OCI-LY7 (cell line): ENCODE measurements around the gene KHDRBS1. TPM values are rescaled to one million over a fixed set of nuclear protein-coding genes. Genes with fewer than 3 reads are reported as not detected.

Experiments used
- BruUV-seq: library from RNA; stranded (reverse); fragments of 400-500 nt; replicated peaks from 2 replicates; lab custom pipeline; 2021; lab: Mats Ljungman, UMichigan
- CTCF ChIA-PET: fragments of 300-600 bp; sonication (Branson Sonifier 250); formaldehyde crosslinking; loops from one replicate; lab custom pipeline; 2022; ENCODE audit warnings: antibody characterized with exemption; ENCODE audit not compliant: unreplicated experiment; lab: Charles Lee
- POLR2A ChIA-PET: fragments of 300-600 bp; sonication (Branson Sonifier 250); formaldehyde crosslinking; loops from one replicate; lab custom pipeline; 2022; ENCODE audit warnings: antibody characterized with exemption; lab: Charles Lee
- DNase-seq: peaks from one replicate; pipeline ENCODE4 v3.0.0-alpha.2; 2015; ENCODE audit warnings: low spot score
- H2AFZ ChIP-seq: fragments of 200-600 bp; sonication (generic), shearing (Covaris generic); 2 replicates; pipeline ENCODE4 v1.6.1; 2014; ENCODE audit warnings: mild to moderate bottlenecking, antibody characterized with exemption, low read length, moderate library complexity
- H3K27ac ChIP-seq: fragments of 200-600 bp; sonication (generic); 2 replicates; pipeline ENCODE4 v1.5.1; 2014; ENCODE audit warnings: mixed run types, low read depth, mild to moderate bottlenecking, moderate library complexity, low read length, inconsistent platforms; ENCODE audit not compliant: poor library complexity, severe bottlenecking
- H3K36me3 ChIP-seq: fragments of 200-600 bp; sonication (generic); 2 replicates; pipeline ENCODE4 v1.6.1; 2014; ENCODE audit warnings: mild to moderate bottlenecking, antibody characterized with exemption, low read length, moderate library complexity, mixed read lengths; ENCODE audit not compliant: insufficient read depth
- H3K4me1 ChIP-seq: fragments of 200-600 bp; sonication (generic); 2 replicates; pipeline ENCODE4 v1.5.1; 2014; ENCODE audit warnings: mild to moderate bottlenecking, low read length; ENCODE audit not compliant: insufficient read depth, poor library complexity, severe bottlenecking
- H3K4me2 ChIP-seq: fragments of 200-600 bp; sonication (generic); 2 replicates; pipeline ENCODE4 v1.6.1; 2014; ENCODE audit warnings: mild to moderate bottlenecking, low read length
- H3K4me3 ChIP-seq: fragments of 200-600 bp; sonication (generic); 2 replicates; pipeline ENCODE4 v1.5.1; 2014; ENCODE audit warnings: mild to moderate bottlenecking, low read depth, low read length; ENCODE audit not compliant: poor library complexity, severe bottlenecking
- H3K79me2 ChIP-seq: fragments of 200-600 bp; sonication (generic); 2 replicates; pipeline ENCODE4 v1.6.1; 2016; ENCODE audit warnings: low read depth, mild to moderate bottlenecking, low read length, moderate library complexity, mixed read lengths; ENCODE audit not compliant: insufficient read depth
- H3K9me2 ChIP-seq: fragments of 200-600 bp; sonication (generic); 2 replicates; pipeline ENCODE4 v1.6.1; 2016; ENCODE audit warnings: mild to moderate bottlenecking, low read length, mixed read lengths; ENCODE audit not compliant: insufficient read depth
- H3K9me3 ChIP-seq: fragments of 200-600 bp; sonication (generic); 2 replicates; pipeline ENCODE4 v1.6.1; 2014; ENCODE audit warnings: mild to moderate bottlenecking, mixed run types, low read length, mixed read lengths
- H4K20me1 ChIP-seq: fragments of 200-600 bp; sonication (generic); 2 replicates; pipeline ENCODE4 v1.6.1; 2014; ENCODE audit warnings: mild to moderate bottlenecking, antibody characterized with exemption, low read length, moderate library complexity, mixed read lengths; ENCODE audit not compliant: insufficient read depth
- CTCF ChIP-seq: fragments of 200-600 bp; sonication (generic); conservative IDR thresholded peaks from 2 replicates; pipeline ENCODE4 v1.5.1; 2014; ENCODE audit warnings: mild to moderate bottlenecking, antibody characterized with exemption, low read length, moderate library complexity, mixed read lengths
- EZH2phosphoT487 ChIP-seq: fragments of 200-600 bp; sonication (generic); IDR thresholded peaks from 2 replicates; pipeline ENCODE4 v1.6.1; 2018; ENCODE audit warnings: low read depth, borderline replicate concordance, mild to moderate bottlenecking, mixed run types, antibody characterized with exemption, low read length, moderate library complexity, mixed read lengths
- intact Hi-C: fragments of 100-400 bp; cut with micrococcal nuclease; formaldehyde crosslinking; loops from one replicate; pipeline ENCODE4 v1.10.0; 2022; ENCODE audit not compliant: unreplicated experiment
- total RNA-seq, 2 experiments: library from RNA; depleted of rRNA in 1 of 2; stranded (reverse); fragments of >200 nt in 1 of 2; shearing (Covaris generic) in 1 of 2; gene quantifications; 2 replicates each; pipeline ENCODE4 v1.2.3, GENCODE V29; 2014 to 2022

KHDRBS1 gene
- total RNA-seq, 2 experiments from 2014 or later = 87.7 to 200 TPM

- TF ChIP-seq CTCF (no peak), EZH2phosphoT487 (no peak)
- BruUV-seq = TSS peak; percentile 49
- Histone ChIP-seq H4K20me1 (peaks cover 27% of the 10 kb centered on the region; the same call in 1 of the 2 replicates), H3K4me3 (no peak overlapping the region), H3K27ac (no peak overlapping the region), H3K79me2 (peaks cover 99% of the 10 kb centered on the region), H3K9me2 (no peaks in the 10 kb centered on the region), H3K36me3 (peaks cover 89% of the 10 kb centered on the region), H3K4me2 (no peak overlapping the region), H2AFZ (no peak overlapping the region), H3K9me3 (peaks cover 4% of the 10 kb centered on the region; the same call in 1 of the 2 replicates), H3K4me1 (peaks cover 46% of the 10 kb centered on the region)
- CTCF ChIA-PET = no interaction called here
- intact Hi-C loops = no loop called here
- POLR2A ChIA-PET = interaction anchor here (0.5 to 1.3 kb wide), 10 partner anchors 9 to 186 kb away, joined by 3 to 5 read pairs (median 3); partner anchors contain the start of gene KHDRBS1
- DNase-seq = no peak
Measured at GRCh38 chr1:32023351-32023750, 9.7 kb downstream of the KHDRBS1 start.

GRCh38 chr1:32025515-32025914, 11.8 kb downstream of the KHDRBS1 start:
- BruUV-seq = no TSS peak
- H3K27ac ChIP-seq = no peak overlapping the region
- intact Hi-C loops = no loop called here
- DNase-seq = no peak
- H2AFZ ChIP-seq = no peak overlapping the region
- POLR2A ChIA-PET = interaction anchor here (1.3 kb wide), 1 partner anchor 10 kb away, joined by 11 read pairs; no protein-coding TSS in a partner anchor
- peaks cover 99% of the 10 kb centered on the region for H3K79me2 ChIP-seq
- H3K9me3 ChIP-seq = peaks cover 4% of the 10 kb centered on the region; the same call in 1 of the 2 replicates
- H3K4me3 ChIP-seq = no peak overlapping the region
- H3K36me3 ChIP-seq = peaks cover 89% of the 10 kb centered on the region
- no peak overlapping the region for H3K4me2 ChIP-seq
- peaks cover 29% of the 10 kb centered on the region for H3K4me1 ChIP-seq
- CTCF ChIA-PET = no interaction called here
- peaks cover 28% of the 10 kb centered on the region for H4K20me1 ChIP-seq
- no peaks in the 10 kb centered on the region for H3K9me2 ChIP-seq
- no peak for TF ChIP-seq CTCF
- no peak for TF ChIP-seq EZH2phosphoT487

GRCh38 chr1:32028746-32029145, 15.1 kb downstream of the KHDRBS1 start:
- peaks cover 98% of the 10 kb centered on the region for H3K79me2 ChIP-seq
- peaks cover 89% of the 10 kb centered on the region for H3K36me3 ChIP-seq
- H3K9me2 ChIP-seq = no peaks in the 10 kb centered on the region
- peaks cover 17% of the 10 kb centered on the region for H4K20me1 ChIP-seq
- H3K4me1 ChIP-seq = peaks cover 10% of the 10 kb centered on the region
- H3K4me2 ChIP-seq = no peak overlapping the region
- TF ChIP-seq EZH2phosphoT487 = no peak
- TF ChIP-seq CTCF = no peak
- CTCF ChIA-PET = no interaction called here
- H3K9me3 ChIP-seq = no peaks in the 10 kb centered on the region
- H2AFZ ChIP-seq = no peak overlapping the region
- DNase-seq = no peak
- POLR2A ChIA-PET = interaction anchor here (0.6 kb wide), 1 partner anchor 54 kb away, joined by 4 read pairs; no protein-coding TSS in a partner anchor
- H3K4me3 ChIP-seq = no peak overlapping the region
- intact Hi-C loops = no loop called here
- no peak overlapping the region for H3K27ac ChIP-seq
- BruUV-seq = no TSS peak
